LNCAP (cell line): ENCODE measurements around the gene ZFP69.

Experiments
- CTCF ChIP-seq: fragments of 450-650 bp; IDR thresholded peaks from 2 replicates; pipeline ENCODE4 v1.5.1; 2017; ENCODE audit warnings: mild to moderate bottlenecking

Gene ZFP69

GRCh38 chr1:40477678-40478053, 576 bp downstream of the ZFP69 start:
- no peak for TF ChIP-seq CTCF

- no peak for TF ChIP-seq CTCF
Observed at GRCh38 chr1:40478276-40478675, 1.2 kb downstream of the ZFP69 start.

GRCh38 chr1:40479156-40479555, 2.1 kb downstream of the ZFP69 start:
- no peak for TF ChIP-seq CTCF

- no peak for TF ChIP-seq CTCF
Observed at GRCh38 chr1:40495315-40495903, 18.3 kb downstream of the ZFP69 start.

- no peak for TF ChIP-seq CTCF
Observed at GRCh38 chr1:40507973-40508372, 30.9 kb downstream of the ZFP69 start.

GRCh38 chr1:40508375-40509341, 31.6 kb downstream of the ZFP69 start, which contains the start of gene EXO5:
EXO5 (plus strand) TSS chr1:40508767; CDS start chr1:40514545, 5,778 bp downstream.
- no peak for TF ChIP-seq CTCF

GRCh38 chr1:40519517-40519916, 42.4 kb downstream of the ZFP69 start:
- TF ChIP-seq CTCF: no peak
